DND-41 (cell line): Measurements from ENCODE around the gene P2RY8.

Experiments
- ATAC-seq: fragments of 200-7000 bp; cut with Tn5 transposase; 3 replicates; pipeline ENCODE4 v1.9.1; 2021; ENCODE audit warnings: low read depth; ENCODE audit not compliant: insufficient read depth
- DNase-seq: peaks from one replicate; pipeline ENCODE4 v3.0.0-alpha.2; 2020
- H2AFZ ChIP-seq: 2 replicates; pipeline ENCODE4 v1.6.0; 2012; ENCODE audit warnings: low read depth, low read length
- H3K27ac ChIP-seq: 2 replicates; pipeline ENCODE4 v1.5.1; 2012; ENCODE audit warnings: low read length, inconsistent platforms
- H3K27me3 ChIP-seq: fragments of 200-600 bp; sonication (generic); 2 replicates; pipeline ENCODE4 v1.6.0; 2012; ENCODE audit warnings: low read length, mild to moderate bottlenecking, inconsistent platforms; ENCODE audit not compliant: insufficient read depth, poor library complexity
- H3K36me3 ChIP-seq: 2 replicates; pipeline ENCODE4 v1.5.1; 2012; ENCODE audit warnings: low read length, inconsistent platforms; ENCODE audit not compliant: insufficient read depth
- H3K4me1 ChIP-seq: 2 replicates; pipeline ENCODE4 v1.5.1; 2012; ENCODE audit warnings: mild to moderate bottlenecking, low read length; ENCODE audit not compliant: insufficient read depth
- H3K4me2 ChIP-seq: 2 replicates; pipeline ENCODE4 v1.6.0; 2012; ENCODE audit warnings: mild to moderate bottlenecking, moderate library complexity, low read length, inconsistent platforms; ENCODE audit not compliant: insufficient read depth
- H3K4me3 ChIP-seq, 2 experiments: fragments of 200-600 bp in 1 of 2; shearing (Covaris generic) in 1 of 2; 2 replicates each; pipeline ENCODE4 v1.5.1; 2012 to 2016; ENCODE audit warnings: inconsistent platforms in 2 of 2, low read length in 2 of 2, mild to moderate bottlenecking in 2 of 2, low read depth in 1 of 2, moderate library complexity in 1 of 2
- H3K79me2 ChIP-seq: 2 replicates; pipeline ENCODE4 v1.6.0; 2012; ENCODE audit warnings: low read length, inconsistent platforms; ENCODE audit not compliant: insufficient read depth
- H3K9ac ChIP-seq: 2 replicates; pipeline ENCODE4 v1.6.0; 2012; ENCODE audit warnings: low read depth, mild to moderate bottlenecking, inconsistent platforms, low read length, moderate library complexity
- H3K9me3 ChIP-seq: 2 replicates; pipeline ENCODE4 v1.5.1; 2012; ENCODE audit warnings: low read length, moderate library complexity, mild to moderate bottlenecking, inconsistent platforms; ENCODE audit not compliant: insufficient read depth, severe bottlenecking
- H4K20me1 ChIP-seq: 2 replicates; pipeline ENCODE4 v1.6.0; 2012; ENCODE audit warnings: low read length; ENCODE audit not compliant: insufficient read depth
- EZH2 ChIP-seq: IDR thresholded peaks from 3 replicates; pipeline ENCODE4 v1.6.1; 2012; ENCODE audit warnings: borderline replicate concordance, low read depth, mild to moderate bottlenecking, moderate library complexity, low read length, inconsistent platforms; ENCODE audit not compliant: severe bottlenecking
- TF ChIP-seq, protein P1 (sequence below): IDR thresholded peaks from 2 replicates; pipeline ENCODE4 v1.5.1; 2012; ENCODE audit warnings: borderline replicate concordance, low read length, moderate library complexity, mild to moderate bottlenecking; ENCODE audit not compliant: poor library complexity, severe bottlenecking; ENCODE audit errors: extremely low read depth

The P2RY8 gene

DNA sequence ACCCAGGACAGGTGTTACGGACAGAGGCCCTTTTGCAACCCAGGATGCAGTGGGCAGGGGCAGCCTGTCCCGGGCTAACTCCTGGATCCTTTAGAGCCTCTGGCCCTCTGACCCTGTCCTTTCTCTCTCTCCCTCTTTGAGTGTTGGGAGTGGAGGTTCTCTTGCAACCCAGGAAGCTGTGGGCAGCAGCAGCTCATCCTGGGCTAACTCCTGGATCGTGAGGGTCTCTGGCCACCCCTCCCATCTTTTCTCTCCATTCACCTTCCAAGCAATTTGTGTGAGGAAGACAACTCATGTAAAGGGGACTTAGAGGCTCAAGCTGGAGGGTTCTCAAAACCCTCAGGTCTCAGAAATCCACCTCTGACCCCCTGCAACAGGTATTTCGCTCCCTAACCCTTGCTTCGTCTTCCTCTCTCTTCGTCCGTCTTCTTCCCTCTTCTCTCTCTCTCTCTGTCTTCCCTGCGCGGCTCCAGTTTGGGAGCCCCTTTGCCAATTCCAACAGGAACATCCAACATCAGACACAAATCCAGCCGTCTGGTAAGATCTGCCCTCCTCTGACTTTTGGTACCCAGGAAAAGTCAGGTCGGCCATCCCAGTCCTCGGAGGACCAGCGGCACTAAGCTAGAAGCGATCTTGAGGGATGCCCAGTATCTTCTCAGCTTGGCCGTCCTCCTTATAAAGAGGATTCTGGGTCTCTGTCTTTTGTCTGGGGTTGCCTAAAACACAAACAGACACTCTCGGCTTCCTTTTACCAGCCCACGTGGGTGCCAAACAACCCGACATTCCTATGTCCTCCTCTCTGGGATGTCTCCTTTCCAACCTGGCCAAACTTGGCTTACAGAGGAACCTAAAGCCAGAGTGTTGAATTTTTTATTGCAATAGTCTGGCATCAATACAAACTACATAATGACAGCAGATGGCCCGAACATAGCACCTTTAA lies 92.2 kb downstream of the P2RY8 start:
- ATAC-seq (no peak), DNase-seq (peak; percentile 2)
- Histone ChIP-seq H3K4me3 (no peak overlapping the region), H2AFZ (no peak overlapping the region), H3K27ac (no peak overlapping the region), H3K4me1 (no peaks in the 10 kb centered on the region), H3K9ac (no peak overlapping the region), H3K36me3 (peaks cover 52% of the 10 kb centered on the region), H3K79me2 (peaks cover 64% of the 10 kb centered on the region), H3K4me2 (no peak overlapping the region), H3K27me3 (no peaks in the 10 kb centered on the region), H4K20me1 (no peaks in the 10 kb centered on the region), H3K9me3 (peaks cover 14% of the 10 kb centered on the region)
- TF ChIP-seq, protein P1, sequence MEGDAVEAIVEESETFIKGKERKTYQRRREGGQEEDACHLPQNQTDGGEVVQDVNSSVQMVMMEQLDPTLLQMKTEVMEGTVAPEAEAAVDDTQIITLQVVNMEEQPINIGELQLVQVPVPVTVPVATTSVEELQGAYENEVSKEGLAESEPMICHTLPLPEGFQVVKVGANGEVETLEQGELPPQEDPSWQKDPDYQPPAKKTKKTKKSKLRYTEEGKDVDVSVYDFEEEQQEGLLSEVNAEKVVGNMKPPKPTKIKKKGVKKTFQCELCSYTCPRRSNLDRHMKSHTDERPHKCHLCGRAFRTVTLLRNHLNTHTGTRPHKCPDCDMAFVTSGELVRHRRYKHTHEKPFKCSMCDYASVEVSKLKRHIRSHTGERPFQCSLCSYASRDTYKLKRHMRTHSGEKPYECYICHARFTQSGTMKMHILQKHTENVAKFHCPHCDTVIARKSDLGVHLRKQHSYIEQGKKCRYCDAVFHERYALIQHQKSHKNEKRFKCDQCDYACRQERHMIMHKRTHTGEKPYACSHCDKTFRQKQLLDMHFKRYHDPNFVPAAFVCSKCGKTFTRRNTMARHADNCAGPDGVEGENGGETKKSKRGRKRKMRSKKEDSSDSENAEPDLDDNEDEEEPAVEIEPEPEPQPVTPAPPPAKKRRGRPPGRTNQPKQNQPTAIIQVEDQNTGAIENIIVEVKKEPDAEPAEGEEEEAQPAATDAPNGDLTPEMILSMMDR: no peak
- TF ChIP-seq EZH2: no peak

GRCh38 chrX:1443496-1444075 lies 93.4 kb downstream of the P2RY8 start:
- Histone ChIP-seq H3K79me2 (peaks cover 52% of the 10 kb centered on the region), H3K4me2 (no peak overlapping the region), H3K27ac (no peak overlapping the region), H3K9me3 (peaks cover 5% of the 10 kb centered on the region), H2AFZ (no peak overlapping the region), H3K4me1 (no peaks in the 10 kb centered on the region), H3K4me3 (no peak overlapping the region), H3K36me3 (peaks cover 52% of the 10 kb centered on the region), H3K9ac (no peak overlapping the region), H4K20me1 (no peaks in the 10 kb centered on the region), H3K27me3 (no peaks in the 10 kb centered on the region)
- ATAC-seq (no peak), DNase-seq (peak; percentile 2)
- TF ChIP-seq, protein P1: no peak
- no peak for TF ChIP-seq EZH2

DNA sequence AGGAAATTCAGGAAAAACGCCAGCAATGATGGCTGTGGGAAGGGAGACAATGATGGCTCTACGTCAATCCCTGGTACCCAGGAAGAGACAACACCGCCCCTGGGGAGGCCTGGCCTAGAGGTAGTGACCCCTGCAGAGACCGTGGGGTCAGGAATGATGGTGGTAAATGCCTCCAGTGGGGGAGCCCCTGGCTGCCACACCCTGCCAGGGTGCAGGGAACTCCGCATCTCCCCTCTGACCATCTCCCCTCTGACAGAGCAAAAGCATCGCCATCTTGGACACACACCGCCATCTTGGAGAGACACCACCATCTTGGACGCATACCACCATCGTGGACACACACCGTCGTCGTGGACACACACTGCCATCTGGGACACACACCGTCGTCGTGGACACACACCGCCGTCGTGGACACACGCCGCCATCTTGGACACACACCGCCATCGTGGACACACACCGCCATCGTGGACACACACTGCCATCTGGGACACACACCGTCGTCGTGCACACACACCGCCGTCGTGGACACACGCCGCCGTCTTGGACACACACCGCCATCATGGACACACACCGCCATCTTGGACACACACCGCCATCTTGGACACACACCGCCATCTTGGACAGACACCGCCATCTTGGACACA lies 94.1 kb downstream of the P2RY8 start:
- Histone ChIP-seq H3K4me1 (no peaks in the 10 kb centered on the region), H3K9me3 (no peaks in the 10 kb centered on the region), H4K20me1 (no peaks in the 10 kb centered on the region), H3K9ac (no peak overlapping the region), H3K27me3 (no peaks in the 10 kb centered on the region), H3K36me3 (peaks cover 53% of the 10 kb centered on the region), H3K27ac (no peak overlapping the region), H3K79me2 (peaks cover 44% of the 10 kb centered on the region), H3K4me3 (no peak overlapping the region), H3K4me2 (no peak overlapping the region), H2AFZ (no peak overlapping the region)
- no peak for TF ChIP-seq EZH2
- TF ChIP-seq, protein P1: no peak
- no peak for ATAC-seq
- DNase-seq: peak; percentile 2
